Measurements from ENCODE around the gene ASCL5. TPM values are rescaled to one million over a fixed set of nuclear protein-coding genes. Genes with fewer than 3 reads are reported as not detected.

ASCL5 gene
- total and polyA plus RNA-seq, 9 of the 15 experiments (the other 6 are each of a cell fraction or from before 2014, with no cell fraction given): 0.09 TPM; not detected in 8

GRCh38 chr1:201139306-201139705 is 12.3 kb upstream of the ASCL5 start:
- Histone ChIP-seq H4K20me1 (replicated peaks; ENCODE audit: control insufficient read depth, insufficient read depth, low read length) (peaks cover 12% of the 10 kb centered on the region), H3K9me3 (replicated peaks; ENCODE audit: control insufficient read depth, insufficient read depth, low read depth, low read length) (no peaks in the 10 kb centered on the region), H3K9ac (ENCODE audit: insufficient read depth in 1 of 2, low read depth in 2 of 2, low read length in 2 of 2) (peak overlapping the region in 1 of 2 experiments; percentile 37; a peak in 2 of 4 replicates), H3K4me3 (no peak overlapping the region), H2AFZ (ENCODE audit: low read depth, low read length) (no peak overlapping the region), H3K4me2 (ENCODE audit: insufficient read depth, low read length) (no peak overlapping the region), H3K27ac (ENCODE audit: extremely low read depth, low read depth, low read length) (no peak overlapping the region), H3K9me1 (ENCODE audit: control insufficient read depth, insufficient read depth, low read length) (no peaks in the 10 kb centered on the region), H3K4me1 (replicated peaks in 1 of 2; ENCODE audit: control insufficient read depth in 2 of 2, insufficient read depth in 2 of 2, low read length in 2 of 2) (no peaks in the 10 kb centered on the region), H3K36me3 (ENCODE audit: control insufficient read depth, insufficient read depth, low read length) (peaks cover 90% of the 10 kb centered on the region; the same call in 2 of the 3 replicates), H3K27me3 (ENCODE audit: control insufficient read depth in 2 of 2, insufficient read depth in 2 of 2, low read length in 2 of 2) (no peaks in the 10 kb centered on the region), H3K79me2 (ENCODE audit: control insufficient read depth, insufficient read depth, low read length) (no peaks in the 10 kb centered on the region)
- intact Hi-C loops (cut with micrococcal nuclease): no loop called here
- DNase-seq (ENCODE audit: extremely low read depth in 1 of 4, low spot score in 3 of 4) (no peak), FAIRE-seq (no peak), ATAC-seq (no peak)
- in situ Hi-C loops (cut with MboI): no loop called here
- ChIA-PET CTCF (ENCODE audit: low intra/inter-chr PET ratio) (no interaction called here), POLR2A (interaction anchor here (0.9 to 2.0 kb wide), 3 partner anchors 9 to 44 kb away, joined by 3 to 8 read pairs (median 5); partner anchors contain the start of gene TMEM9)
- BruUV-seq (replicated peaks): no TSS peak
- 97% methylated on average over 5 of the region's 5 CpGs for WGBS (ENCODE audit: insufficient coverage, low coverage, missing lambda C conversion rate)
- TF ChIP-seq SREBF1 (IDR thresholded peaks at IDR 0.05; ENCODE audit: borderline replicate concordance, low read depth, low read length): no peak
- no peak for TF ChIP-seq CREB1 (IDR thresholded peaks at IDR 0.05)
- TF ChIP-seq CREB1 (CRISPR knock-in tag; IDR thresholded peaks at IDR 0.05): no peak
- TF ChIP-seq TRIM25 (IDR thresholded peaks at IDR 0.05; ENCODE audit: borderline replicate concordance): no peak
- no peak for TF ChIP-seq ZNF280A (IDR thresholded peaks at IDR 0.05; ENCODE audit: low read depth, partially characterized antibody)
- TF ChIP-seq RUNX1 (IDR thresholded peaks at IDR 0.05; ENCODE audit: low read depth): no peak
- no peak for TF ChIP-seq CHD7 (IDR thresholded peaks at IDR 0.05; ENCODE audit: low read depth, low read length)

Data from K562 (cell line).